ENCODE results near the gene TEX48.
A peak's percentile ranks its signal among the peaks of the same experiment; 100 is the strongest.

Gene TEX48

GRCh38 chr9:114666401-114666800, 15.6 kb downstream of the TEX48 start:
- no peak for DNase-seq

GRCh38 chr9:114664181-114664580, 17.8 kb downstream of the TEX48 start:
- no peak for DNase-seq

GRCh38 chr9:114662081-114662989, 19.7 kb downstream of the TEX48 start:
- peak; percentile 42 for DNase-seq

DNA sequence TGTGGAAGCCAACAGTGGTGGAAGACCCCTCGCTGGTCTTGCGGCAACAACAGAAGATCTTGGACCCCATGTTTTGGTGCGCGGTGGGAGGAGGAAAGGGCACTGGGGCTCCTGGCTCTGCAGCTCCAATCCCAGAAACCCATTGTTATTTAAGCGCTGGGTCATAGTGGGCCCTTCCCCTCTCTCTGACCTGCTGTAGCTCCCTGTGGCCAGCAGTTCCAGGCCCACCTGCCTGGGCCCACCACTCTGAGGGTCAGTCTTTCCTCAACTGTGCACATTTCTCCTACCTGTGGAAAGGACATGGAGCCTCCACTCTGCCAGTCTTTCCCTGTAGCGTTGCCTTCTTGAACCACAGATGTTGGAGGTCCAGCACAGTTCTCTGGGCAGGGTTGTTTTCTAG, 24.3 kb downstream of the TEX48 start, which contains the start of gene TEX53:
Gene TEX53 (minus strand): TSS at position 101 of the 400 bp plus-strand sequence. CDS start 31 bp downstream, at position 70.
- no peak for DNase-seq

DNA sequence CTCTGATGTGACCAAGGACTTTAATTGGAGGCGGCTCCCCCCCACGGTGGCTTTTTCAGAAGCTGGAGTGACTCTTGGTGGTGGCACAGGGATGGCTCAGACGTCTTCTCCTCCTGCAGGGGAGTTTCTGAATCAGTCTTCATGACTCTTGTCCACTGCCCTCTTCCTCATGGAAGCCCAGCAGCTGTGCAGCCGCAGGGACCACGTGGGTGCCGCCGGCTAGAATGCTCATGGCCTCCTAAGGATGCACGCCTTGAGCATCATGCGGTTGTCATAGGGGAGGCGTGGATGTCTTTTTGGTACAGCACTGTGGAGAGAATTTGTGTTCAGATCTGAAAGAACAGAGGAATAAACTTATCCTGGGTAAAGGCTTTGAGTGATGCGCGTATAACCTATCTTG, 25.7 kb downstream of the TEX48 start:
- DNase-seq = no peak

GRCh38 chr9:114655689-114656088, 26.3 kb downstream of the TEX48 start:
- no peak for DNase-seq

- DNase-seq = peak; percentile 80
Observed at GRCh38 chr9:114653556-114654159, 28.3 kb downstream of the TEX48 start.

DNA sequence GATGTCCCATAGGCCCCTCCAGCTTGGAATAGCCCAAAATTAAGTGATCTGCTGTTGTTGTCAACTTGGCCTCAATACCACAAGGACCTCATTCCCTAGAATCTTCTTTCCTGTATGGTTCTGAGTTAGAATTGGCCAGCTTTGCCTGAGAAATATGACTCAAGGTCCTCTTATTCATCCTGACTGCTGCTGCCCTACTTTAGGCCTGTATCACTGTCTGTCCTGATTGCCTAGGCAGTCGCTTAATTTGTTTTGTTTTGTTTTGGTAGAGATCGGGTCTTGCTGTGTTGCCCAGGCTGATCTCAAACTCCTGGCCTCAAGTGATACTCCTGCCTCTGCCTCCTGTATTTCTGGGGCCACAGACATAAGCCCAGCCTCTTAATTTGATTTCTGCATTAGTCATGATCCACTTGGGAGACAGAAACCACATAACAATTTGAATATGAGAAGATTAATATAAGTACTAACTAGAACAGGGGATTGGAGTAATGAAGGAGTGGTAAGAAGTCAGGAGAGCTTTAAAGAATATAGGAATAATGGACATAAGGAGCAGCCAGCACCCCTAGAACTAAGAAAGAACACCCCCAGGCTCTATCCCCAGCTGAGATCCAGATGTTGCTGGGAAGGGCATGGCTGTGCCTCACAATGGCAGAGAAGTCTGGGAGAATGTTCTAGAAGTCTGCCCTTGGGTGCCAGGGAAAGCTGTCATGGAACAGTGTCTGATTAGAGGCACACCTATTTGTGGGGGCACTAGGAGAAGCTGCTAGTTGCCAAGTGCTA, 29.0 kb downstream of the TEX48 start:
- DNase-seq = no peak

GRCh38 chr9:114643896-114644295, 38.1 kb downstream of the TEX48 start:
- DNase-seq = no peak

DNA sequence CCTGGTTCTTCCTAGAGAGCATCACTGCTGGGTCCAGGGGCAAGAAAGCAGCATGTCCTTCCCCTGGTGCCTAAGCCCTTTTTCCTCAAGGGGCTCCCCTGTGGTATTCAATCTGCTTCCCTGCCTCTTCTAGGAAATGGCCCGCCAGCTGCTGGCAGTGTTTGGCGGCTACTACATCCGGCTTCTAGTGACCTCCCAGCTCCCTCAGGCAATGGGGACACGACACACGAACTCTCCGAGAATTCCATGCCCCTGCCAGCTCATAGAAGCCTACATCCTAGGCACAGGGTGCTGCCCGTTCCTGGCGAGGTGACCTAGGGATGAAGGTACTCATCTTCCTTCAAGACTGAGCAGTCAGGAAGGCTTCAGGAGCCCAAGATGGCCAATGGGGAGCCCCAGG, 39.0 kb downstream of the TEX48 start:
- no peak for DNase-seq

DNA sequence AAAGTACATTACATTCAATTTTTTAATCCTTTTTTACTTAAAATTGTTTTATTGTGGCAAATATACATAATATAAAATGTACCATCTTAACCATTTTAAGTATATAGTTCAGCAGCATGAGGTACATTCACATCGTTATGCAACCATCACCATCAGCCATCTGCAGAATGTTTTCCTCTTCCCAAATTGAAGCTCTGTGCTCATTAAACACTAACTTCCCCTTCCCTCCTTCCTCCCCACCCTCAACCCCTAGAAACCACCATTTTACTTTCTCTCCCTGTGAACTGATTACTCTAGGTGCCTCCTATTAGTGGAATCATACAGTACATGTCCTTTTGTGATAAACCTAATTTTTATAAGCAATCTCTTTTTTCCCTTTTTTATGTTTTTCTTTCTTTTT, 40.0 kb downstream of the TEX48 start:
- no peak for DNase-seq

- DNase-seq = no peak
Observed at GRCh38 chr9:114638404-114638803, 43.6 kb downstream of the TEX48 start.

DNA sequence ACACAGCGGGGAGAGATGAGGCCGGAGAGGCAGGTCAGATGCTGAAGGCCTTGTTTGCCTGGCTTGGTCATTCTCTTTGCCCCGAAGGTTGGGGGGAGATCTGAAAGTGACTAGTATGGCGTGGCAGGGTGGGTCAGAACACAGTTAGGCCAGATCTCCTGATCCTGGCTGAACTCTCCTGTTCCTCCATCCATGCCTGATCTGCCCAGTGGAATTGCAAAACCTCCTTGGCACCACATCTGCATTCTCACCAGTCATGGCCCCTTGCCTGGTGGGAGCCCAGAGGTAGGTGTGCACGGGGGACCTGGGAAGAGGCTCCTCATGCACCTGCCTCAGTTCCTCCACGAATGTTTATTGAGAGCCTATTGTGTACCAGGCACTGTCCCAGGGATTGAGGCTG, 47.6 kb downstream of the TEX48 start:
- no peak for DNase-seq

- no peak for DNase-seq
Observed at GRCh38 chr9:114633438-114634089, 48.4 kb downstream of the TEX48 start.

- DNase-seq = no peak
Observed at GRCh38 chr9:114631166-114631565, 50.8 kb downstream of the TEX48 start.

DNA sequence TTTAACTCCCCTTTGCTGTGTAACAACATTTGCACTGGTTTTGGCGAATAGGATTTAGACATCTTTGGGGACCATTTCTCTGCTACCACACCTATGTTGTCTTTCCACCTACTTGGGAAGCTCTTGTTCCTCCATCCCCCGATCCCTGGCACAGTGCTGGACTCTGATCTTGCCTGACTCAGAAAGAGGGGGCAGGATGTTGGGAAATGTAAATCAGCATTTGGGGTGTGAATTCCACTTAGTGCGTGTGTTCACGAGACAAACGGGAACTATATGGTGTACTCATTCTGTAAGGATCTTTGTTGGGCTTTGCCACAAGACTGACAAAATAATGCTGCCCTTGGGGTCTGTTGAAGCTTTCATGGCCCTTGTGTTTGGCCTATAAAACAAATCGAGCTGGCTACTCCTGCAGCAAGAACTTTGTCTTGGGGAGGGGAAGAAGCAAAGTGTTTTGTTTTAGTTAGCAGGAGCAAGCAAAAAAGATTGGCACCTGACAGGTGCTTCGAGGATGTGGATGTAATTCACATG, 52.4 kb downstream of the TEX48 start:
- DNase-seq = no peak

GRCh38 chr9:114627553-114627952, 54.4 kb downstream of the TEX48 start:
- DNase-seq = no peak

DNA sequence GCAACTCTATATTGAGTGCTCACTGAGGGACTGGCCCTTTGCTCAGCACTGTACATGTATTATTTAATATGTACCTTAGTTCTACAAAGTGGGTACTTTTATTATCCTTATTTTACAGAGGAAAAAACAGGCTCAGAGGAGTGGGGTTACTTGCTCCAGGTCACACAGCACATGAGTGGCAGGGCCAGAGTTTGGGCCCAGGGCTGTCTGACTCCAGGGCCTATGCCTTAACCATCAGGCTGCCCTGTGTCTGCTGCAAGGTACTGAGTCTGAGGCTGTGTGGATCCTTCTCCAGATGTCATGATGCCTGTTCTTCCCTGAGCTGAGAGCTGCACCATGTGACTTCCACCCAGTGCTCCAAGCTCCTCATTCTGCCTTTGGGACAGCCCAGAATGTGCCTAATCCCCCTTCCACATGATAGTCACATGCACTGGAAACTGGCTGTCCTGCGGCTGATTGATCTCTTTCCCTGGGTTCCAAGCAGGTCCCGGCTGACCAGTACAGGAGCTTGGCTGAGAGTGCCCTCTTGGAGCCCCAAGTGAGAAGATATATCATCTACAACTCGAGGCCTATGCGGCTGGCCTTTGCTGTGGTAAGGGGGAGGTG, 55.5 kb downstream of the TEX48 start:
- DNase-seq = no peak

DNA sequence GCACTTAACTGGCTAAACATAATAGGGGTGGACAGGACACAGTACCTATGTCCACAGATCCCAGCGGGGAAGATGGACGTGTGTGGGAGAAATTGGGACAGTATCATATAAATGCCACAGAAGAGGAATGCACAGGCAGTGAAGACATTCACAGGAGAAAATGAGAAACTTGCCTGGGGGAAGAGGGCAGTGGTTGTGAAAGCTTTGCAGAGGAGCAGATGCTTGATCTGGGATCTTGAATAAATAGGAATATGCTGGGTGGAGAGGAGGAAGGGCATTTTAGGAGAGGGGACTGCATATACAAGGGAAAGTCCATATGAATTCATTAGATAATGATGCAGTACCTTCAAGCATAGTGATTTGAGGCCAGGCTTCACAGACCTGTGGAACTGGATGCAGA, 57.3 kb downstream of the TEX48 start:
- no peak for DNase-seq

DNA sequence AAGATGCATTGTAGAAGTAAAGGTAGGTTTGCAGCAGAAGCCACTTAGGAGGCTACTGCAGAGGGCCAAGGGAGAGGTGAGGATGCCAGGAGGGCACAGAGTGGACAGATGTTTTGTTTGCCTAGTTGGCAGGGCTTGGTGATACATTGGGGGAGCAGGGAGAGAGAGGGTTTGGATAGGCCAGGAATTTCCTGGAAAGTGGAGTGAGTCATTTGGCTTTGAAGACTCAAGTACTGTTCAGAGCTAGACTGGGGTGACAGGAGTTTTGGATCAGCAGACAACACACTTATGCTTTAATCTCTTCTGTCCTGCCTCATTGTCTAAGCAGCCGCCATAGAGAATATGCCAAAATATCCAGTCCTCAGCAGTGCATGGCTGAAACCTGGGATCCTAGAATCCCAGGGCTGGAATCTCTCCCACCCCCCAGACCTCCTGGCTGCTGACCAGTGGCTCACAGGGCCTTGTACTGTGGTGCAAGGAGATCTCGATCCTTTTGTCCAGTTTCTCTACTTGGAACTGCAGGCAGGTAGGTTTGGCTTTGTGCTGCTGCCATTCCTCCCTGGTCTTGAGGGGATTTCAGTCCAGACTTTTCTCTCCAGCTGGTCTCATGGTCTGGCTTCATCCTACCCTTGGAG, 59.9 kb downstream of the TEX48 start:
- DNase-seq = no peak

- no peak for DNase-seq
Observed at GRCh38 chr9:114621561-114621960, 60.4 kb downstream of the TEX48 start.
